LNCaP clone FGC (cell line): ENCODE data around the gene HDGFL3.
"Not testable (repeated sequence)": the region's sequence is repeated elsewhere in the genome, so short reads cannot be mapped to it uniquely, and the experiment has no call there.

Experiments used
- DNase-seq: peaks from one replicate; pipeline ENCODE4 v3.0.0-alpha.2; 2011; ENCODE audit warnings: low read depth
- H3K4me3 ChIP-seq: 2 replicates; pipeline ENCODE4 v1.5.1; 2011; ENCODE audit warnings: mild to moderate bottlenecking, low read depth, low read length, control low read depth
- TF ChIP-seq, protein P1 (sequence below): IDR thresholded peaks from 2 replicates; pipeline ENCODE4 v1.5.1; 2012; ENCODE audit warnings: mild to moderate bottlenecking; ENCODE audit not compliant: control insufficient read depth, insufficient read depth; ENCODE audit errors: extremely low read depth

HDGFL3 gene

DNA sequence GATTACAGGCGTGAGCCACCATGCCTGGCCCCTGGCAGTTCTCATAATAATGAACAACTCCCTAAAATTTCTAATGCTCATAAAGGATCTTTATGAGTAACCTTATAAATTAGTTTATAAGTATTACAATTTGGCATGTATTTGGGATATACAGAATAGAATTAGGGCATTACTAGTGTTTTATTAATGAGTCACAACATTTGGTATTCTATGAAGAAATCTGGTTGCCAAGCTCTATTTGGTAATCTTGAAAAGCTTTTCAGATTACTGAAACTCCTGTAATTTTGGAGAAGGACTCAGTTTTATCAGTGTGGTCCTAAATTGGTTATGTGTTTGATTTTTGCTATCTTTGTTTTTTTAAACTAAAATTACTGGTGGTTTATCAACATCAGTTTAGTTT lies 54.3 kb downstream of the HDGFL3 start:
- TF ChIP-seq, protein P1, sequence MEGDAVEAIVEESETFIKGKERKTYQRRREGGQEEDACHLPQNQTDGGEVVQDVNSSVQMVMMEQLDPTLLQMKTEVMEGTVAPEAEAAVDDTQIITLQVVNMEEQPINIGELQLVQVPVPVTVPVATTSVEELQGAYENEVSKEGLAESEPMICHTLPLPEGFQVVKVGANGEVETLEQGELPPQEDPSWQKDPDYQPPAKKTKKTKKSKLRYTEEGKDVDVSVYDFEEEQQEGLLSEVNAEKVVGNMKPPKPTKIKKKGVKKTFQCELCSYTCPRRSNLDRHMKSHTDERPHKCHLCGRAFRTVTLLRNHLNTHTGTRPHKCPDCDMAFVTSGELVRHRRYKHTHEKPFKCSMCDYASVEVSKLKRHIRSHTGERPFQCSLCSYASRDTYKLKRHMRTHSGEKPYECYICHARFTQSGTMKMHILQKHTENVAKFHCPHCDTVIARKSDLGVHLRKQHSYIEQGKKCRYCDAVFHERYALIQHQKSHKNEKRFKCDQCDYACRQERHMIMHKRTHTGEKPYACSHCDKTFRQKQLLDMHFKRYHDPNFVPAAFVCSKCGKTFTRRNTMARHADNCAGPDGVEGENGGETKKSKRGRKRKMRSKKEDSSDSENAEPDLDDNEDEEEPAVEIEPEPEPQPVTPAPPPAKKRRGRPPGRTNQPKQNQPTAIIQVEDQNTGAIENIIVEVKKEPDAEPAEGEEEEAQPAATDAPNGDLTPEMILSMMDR, result no peak
- DNase-seq, result no peak
- no peak overlapping the region for H3K4me3 ChIP-seq

DNA sequence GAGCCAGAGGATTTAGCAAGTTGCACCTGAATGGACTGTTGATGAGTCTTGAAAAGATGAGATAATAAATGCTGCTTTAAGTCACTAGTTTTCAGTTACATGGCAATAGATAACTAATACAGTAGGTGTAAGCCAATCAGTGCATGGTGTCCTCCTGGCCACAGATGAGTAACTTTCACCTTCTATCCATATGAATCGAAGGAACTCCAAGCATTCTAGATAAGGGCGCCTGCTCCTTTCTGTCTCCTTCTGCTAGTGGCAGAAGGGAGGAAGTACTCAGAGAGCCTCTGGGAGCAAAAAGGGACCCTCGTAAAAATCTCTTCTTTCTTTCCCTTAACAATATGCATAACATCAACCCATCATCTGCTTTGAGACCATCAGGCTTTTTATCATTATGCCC lies 62.9 kb downstream of the HDGFL3 start:
- DNase-seq, result no peak
- TF ChIP-seq, protein P1, result no peak
- H3K4me3 ChIP-seq, result no peak overlapping the region

DNA sequence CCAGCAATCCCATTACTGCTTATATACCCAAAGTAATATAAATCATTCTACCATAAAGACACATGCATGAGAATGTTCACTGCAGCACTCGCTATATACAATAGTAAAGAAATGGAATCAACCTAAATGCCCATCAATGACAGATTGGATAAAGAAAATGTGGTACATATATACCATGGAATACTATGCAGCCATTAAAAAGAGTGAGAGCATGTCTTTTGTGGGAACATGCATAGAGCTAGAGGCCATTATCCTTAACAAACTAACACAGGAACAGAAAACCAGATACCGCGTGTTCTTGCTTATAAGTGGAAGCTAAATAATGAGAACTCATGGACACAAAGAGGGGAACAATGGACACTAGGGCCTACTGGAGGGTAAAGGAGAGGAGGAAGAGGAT lies 65.5 kb downstream of the HDGFL3 start:
- not testable (repeated sequence) for H3K4me3 ChIP-seq, DNase-seq

DNA sequence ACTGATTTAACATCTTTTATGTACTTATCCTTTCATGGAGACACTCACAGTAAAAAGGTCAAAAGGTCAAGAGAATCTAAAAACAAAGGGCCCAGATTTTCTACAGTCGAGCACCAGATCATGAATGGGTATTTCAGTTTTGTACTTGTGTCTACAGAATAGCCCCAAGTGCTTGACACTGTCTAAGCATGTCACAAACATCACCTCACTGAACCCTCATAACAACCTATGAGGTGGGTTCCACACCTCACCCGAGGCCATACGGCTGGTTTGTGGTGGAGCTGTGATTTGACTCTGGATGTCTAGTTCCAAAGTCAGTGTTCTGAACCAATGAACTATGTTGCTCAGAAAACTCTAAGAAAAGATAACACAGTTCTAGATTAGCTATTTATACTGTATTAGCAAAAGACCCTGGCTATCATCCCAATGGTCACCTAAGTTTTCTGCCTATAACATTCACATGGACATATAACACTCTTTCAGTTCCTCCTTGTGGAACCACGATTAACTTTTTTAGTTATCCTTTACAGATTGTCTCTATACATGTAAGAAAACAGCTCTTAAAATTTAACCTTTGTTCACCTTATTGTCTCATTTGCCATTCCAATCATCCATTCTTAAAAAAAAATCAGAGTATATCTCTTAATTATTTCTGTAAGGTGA lies 74.6 kb downstream of the HDGFL3 start:
- no peak for DNase-seq
- H3K4me3 ChIP-seq, result no peak overlapping the region
- TF ChIP-seq, protein P1, result no peak

DNA sequence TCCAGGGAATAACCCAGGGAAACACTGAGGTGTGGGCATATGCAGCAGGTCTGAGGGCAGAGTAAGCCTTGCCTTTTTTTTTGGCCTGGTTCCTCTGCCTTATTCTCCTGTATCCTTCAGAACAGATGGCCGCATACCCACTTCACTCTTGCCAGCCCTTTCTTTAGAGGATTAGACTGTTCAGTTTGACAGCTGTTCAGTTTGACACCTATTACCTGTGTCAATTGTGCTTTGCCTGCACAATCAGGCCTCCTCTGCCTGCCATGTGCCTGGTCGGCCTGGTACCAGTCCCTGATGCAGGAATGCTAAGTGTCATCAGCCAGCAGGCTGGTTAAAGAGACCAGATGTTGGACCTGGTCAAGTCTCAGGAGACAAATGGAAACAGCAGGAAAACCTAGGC lies 77.8 kb downstream of the HDGFL3 start:
- no peak for DNase-seq
- TF ChIP-seq, protein P1, result no peak
- no peak overlapping the region for H3K4me3 ChIP-seq

DNA sequence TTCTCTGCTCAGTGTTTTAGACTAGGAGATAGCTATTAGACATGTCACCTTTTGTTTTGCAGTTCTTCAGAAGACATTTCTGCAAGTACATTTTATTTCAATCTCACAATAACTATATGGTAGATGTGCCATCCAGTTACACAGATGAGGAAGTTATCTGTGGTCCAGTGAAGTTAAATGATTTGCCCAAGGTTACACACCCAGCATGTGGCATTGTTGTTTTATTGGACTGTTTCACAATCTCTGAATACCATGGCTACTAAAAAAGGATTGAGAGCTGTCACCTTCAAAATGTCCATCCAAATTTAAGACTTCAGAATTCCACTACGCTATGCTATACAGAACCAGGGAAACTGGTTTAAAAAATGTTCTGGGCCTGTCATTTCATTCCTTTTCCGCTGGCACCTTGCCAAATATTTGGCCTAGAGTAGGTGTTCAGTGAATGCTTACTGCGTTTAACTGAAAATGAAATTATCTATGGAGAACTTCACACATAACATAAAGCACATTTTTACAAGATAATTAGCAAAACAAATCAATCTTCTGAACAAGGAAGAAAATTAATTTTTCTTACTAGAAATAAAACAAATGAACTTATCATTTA lies 80.0 kb downstream of the HDGFL3 start:
- TF ChIP-seq, protein P1, result no peak
- no peak overlapping the region for H3K4me3 ChIP-seq
- DNase-seq, result no peak

DNA sequence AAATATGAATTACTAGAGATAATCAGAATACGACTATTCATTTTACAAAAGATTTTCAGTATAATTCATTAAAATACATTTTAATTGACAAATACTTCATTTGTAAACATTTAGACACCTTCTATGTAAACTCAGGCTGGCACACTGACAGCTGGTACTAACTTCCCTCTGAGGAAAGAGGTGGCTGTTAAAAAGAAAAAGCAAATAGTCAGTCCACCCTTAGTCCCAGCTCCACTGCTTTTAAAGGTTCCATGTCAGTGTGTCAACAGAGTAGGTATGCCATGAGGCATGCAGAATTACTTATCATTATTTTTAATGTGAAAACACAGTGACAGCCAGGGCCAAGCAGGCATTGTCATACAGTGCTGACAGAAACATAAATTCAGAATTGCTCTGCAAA lies 84.1 kb downstream of the HDGFL3 start:
- peak; percentile 83 for DNase-seq
- H3K4me3 ChIP-seq, result no peak overlapping the region

More for the DNA sequence above, 84.1 kb downstream of the HDGFL3 start:
- TF ChIP-seq, protein P1, result no peak
